GM12801 (cell line): ENCODE results near the gene FLNB.

ENCODE experiments used
- CTCF ChIP-seq: IDR thresholded peaks from one replicate; pipeline ENCODE4 v1.5.1; 2011; ENCODE audit warnings: control low read depth; ENCODE audit not compliant: insufficient read length; ENCODE audit errors: extremely low read depth

The FLNB gene

GRCh38 chr3:58200846-58201355 lies 192.7 kb downstream of the FLNB start:
- no peak for TF ChIP-seq CTCF

DNA sequence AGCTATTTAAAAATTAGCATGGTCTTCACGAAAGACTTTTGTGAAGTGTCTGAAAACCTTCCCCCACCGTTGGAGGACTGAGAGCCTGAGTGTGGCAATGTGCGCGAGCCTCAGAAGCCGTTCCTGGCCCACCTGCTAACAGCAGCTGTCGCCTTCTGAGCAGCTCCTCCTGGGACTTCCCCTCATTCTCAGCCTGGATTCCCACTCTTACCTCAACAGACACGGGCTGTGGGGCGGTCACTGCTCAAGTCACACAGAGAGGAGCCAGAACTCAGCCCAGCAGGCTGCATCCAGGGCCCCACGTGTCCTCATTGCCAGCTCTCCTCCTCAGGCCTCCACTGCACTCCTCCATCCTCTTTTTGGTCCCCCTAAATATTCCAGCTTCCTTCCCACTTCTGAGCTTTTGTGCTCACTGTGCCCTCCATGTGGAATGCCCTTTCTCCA lies 194.7 kb downstream of the FLNB start:
- TF ChIP-seq CTCF: no peak

GRCh38 chr3:58203541-58203940 lies 195.3 kb downstream of the FLNB start:
- no peak for TF ChIP-seq CTCF

- no peak for TF ChIP-seq CTCF
These were observed 196.5 kb downstream of the FLNB start for GRCh38 chr3:58204720-58205119.

DNA sequence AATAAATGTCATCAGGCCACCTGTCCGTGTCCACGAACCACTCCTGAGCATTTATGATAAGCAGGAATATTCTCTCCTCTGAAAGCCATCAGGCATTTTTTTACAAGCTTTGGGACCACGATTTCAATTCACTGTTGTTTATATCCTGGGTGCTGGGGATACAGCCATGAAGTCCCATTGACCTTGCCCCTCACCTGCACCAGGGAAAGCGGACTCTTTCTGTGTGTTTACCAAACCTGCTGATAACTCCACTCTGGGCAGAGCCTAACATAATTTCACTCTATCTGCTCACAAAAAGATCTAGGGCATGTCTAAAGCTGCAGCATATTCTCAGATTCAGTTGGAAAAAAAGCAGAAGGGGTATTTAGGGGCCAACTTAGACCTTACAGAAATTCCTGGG lies 197.8 kb downstream of the FLNB start:
- no peak for TF ChIP-seq CTCF

DNA sequence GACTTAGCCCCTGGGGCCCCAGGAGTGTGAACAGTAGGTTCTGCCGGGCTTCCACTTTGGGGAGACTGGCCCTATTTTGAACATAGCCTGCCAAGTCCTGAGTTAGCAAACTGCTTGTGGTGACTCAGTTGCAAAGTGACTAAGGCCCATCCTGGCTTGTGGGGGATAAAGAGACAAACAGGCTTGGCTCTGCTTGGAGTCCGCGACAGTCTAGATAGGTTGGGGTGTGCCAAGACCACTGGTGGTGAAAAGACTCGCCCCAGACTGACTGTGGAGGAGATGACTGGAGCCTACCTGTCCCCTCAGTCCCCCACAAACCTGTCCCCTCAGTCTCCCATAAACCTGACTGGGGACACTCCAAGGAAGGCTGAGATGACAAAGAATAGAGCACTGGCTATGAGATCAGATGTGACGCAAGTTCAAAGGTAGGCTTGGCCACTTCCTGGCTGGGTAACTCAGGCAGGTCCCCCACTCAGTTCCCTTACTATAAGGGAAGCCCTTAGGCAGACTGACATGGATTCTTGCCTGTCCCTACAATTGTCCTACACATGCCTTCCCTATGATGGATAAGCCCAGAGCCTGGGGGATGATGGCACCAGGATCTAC lies 198.3 kb downstream of the FLNB start:
- no peak for TF ChIP-seq CTCF

DNA sequence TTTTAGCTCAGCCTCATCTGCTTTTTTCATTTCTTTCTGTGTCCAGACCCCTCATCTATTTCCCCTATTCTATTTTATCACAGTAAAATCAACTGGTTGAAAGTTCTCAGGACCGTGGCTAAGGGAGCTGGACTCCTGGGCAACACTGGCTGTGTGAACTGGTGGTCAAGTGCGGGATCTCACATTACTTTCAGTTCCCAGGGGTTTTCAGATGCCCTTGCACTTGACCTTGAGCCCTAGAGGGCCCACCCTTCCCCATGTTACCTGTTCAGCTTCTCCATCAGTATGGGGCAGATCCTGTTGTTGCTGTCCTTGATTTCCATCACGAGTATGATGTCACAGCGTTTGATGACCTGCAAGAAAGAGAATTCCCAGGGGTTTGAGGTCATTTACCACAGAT lies 199.7 kb downstream of the FLNB start:
- no peak for TF ChIP-seq CTCF
